KOPT-K1 (cell line): ENCODE measurements around the gene ZNF138.

ENCODE experiments used
- H3K27ac ChIP-seq: fragments of 200-600 bp; sonication (generic); 2 replicates; pipeline ENCODE4 v1.5.1; 2016; ENCODE audit warnings: antibody characterized with exemption, mild to moderate bottlenecking, low read depth, low read length; ENCODE audit not compliant: poor library complexity, severe bottlenecking
- H3K36me3 ChIP-seq: fragments of 200-600 bp; sonication (generic); 2 replicates; pipeline ENCODE4 v1.5.1; 2017; ENCODE audit warnings: antibody characterized with exemption, mild to moderate bottlenecking, low read length, moderate library complexity; ENCODE audit not compliant: insufficient read depth
- H3K9me3 ChIP-seq: fragments of 200-600 bp; sonication (generic); 2 replicates; pipeline ENCODE4 v1.5.1; 2017; ENCODE audit warnings: antibody characterized with exemption, low read length, mild to moderate bottlenecking; ENCODE audit not compliant: insufficient read depth, poor library complexity, severe bottlenecking

ZNF138 gene

DNA sequence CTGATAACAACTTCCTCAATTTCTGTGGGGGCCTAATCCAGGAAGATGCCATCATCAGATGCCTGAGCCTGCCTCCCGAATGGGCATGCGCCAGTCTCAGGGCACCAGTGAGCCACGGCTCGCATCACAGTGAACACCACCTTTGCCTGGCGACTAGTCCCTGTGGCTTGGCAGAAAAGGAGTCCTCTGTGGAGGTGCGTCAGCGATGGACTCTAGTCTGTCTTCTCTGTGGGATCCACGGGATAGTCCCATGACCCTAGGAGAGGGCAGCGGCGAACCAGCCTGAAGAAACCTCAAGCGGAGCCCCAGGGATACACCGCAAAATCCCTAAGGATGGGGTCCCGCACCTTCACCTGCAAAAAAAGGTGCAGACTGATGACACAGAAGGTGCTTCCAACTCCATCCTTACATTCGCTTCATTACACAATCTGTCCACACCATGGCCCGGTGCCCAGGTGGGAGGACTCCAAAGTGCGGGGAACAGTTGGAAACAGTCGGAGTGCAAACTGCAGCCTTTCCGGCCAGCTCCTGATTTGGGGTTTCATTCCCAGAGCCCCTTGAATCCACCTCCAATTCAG, 73.7 kb downstream of the ZNF138 start:
- peaks cover 52% of the 10 kb centered on the region for H3K9me3 ChIP-seq
- no peak overlapping the region for H3K27ac ChIP-seq
- no peaks in the 10 kb centered on the region for H3K36me3 ChIP-seq

DNA sequence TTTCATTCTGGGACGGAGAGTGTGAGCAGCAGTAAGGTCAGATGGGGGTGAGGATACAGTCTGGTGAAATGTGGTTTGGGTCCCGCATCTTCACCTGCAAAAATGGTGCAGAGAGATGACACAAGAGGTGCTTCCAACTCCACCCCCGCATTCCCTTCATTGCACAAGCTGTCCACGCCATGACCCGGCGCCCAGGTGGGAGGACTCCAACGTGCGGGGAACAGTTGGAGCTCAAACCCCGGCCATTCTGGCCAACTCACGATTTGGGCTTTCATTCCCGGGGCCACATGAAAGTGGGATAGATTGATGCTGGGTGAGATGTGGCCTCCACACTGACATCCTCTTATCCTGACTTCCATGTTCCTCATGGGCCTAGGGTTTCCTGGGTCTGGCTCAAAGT, 74.3 kb downstream of the ZNF138 start:
- Histone ChIP-seq H3K9me3 (peaks cover 51% of the 10 kb centered on the region), H3K27ac (no peak overlapping the region), H3K36me3 (no peaks in the 10 kb centered on the region)

DNA sequence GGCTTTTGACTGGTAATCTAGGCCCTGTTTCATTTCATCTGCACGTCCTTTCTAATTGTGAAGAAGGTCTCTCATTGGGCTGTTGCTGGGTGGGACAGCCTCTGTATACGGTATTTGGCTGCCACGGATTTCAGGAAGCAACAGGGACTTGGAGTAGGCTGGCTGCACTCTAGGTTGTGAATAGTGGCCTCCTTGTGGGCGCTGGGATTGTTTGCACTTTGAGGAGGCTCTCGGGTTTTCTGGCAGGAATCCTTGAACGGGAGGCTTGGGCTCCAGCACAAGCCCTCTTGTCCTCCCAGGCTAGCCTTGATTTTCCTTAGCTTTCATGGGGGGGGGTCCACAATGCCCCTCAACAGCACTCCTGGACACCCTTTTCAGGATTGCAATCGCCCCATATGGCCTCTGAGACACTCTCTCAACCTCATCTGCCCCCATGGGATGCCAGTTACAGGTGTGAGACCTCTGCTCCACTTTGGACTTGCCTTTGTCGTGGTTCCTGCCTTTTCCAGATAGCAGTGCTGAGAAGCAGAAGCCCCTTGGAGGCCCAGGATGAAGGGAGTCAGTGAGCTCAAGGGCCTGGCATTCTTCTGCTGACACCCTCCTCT, 75.0 kb downstream of the ZNF138 start:
- Histone ChIP-seq H3K27ac (no peak overlapping the region), H3K36me3 (no peaks in the 10 kb centered on the region), H3K9me3 (peaks cover 55% of the 10 kb centered on the region)

DNA sequence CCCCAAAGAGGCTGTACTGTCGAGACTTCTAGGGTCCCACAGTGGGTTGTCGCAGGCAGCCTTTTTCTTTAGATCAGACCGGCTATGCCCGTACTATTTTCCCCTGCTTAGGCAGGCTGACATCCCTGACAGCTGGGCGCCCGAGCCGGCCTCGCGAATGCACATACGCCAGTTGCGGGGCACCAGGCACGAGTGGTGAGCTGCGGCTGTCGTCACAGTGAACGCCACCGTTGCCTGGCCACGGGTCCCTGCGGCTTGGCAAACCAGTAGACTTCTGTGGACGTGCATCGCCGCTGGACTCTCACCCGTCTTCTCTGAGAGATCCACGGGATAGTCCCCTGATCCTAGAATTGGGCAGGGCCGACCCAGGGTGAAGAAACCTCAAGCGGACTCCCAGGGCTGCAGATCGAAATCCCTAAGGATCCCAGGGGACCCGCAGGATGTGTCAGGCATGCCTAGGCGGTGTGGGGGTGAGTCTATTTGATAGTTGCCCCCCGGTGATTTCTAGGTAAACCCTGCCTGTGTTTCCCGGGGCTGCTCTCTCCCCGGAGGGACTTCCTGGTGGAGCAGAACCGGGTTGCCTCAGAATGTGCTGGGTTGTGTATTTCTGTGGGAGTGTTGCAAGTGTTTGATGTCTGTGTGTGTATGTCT, 75.8 kb downstream of the ZNF138 start:
- H3K36me3 ChIP-seq = no peaks in the 10 kb centered on the region
- no peak overlapping the region for H3K27ac ChIP-seq
- H3K9me3 ChIP-seq = peaks cover 63% of the 10 kb centered on the region

DNA sequence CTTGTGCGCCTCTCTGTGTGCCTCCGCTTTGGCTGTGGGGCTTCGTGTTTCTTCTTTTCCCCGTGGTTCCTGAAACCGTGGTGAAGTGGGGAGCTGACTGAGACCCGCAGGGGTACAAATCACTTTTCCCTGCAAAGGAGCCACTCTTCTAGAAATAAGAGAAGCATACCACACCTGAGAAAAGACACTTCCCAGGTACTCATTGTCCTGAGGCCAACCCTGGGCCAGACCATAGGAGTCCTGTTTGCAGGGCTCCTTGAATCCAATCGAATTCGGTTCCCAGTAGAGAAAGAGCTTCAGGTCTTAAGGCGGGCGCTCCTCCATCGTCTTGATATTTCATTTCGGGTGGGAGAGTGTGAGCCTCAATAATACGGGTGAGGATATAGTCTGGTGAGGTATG, 76.4 kb downstream of the ZNF138 start:
- no peak overlapping the region for H3K27ac ChIP-seq
- H3K36me3 ChIP-seq = no peaks in the 10 kb centered on the region
- H3K9me3 ChIP-seq = peaks cover 69% of the 10 kb centered on the region

DNA sequence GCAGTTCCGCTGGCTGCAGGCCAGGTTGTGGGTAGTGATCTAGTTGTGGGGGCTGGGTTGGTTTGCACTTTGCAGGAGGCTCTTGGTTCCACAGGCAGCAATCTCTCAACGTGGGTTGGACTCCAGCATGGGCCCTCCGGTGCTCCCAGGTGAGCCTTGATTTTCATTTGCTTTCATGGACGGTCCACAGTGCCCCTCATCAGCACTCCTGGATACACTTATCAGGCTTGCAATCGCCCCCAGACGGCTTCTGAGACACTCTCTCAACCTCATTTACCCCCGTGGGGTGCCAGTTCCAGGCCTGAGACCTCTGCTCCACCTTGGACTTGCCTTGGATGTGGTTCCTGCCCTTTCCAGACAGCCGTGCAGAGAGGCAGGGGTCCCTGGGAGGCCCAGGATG, 77.5 kb downstream of the ZNF138 start:
- Histone ChIP-seq H3K27ac (no peak overlapping the region), H3K36me3 (no peaks in the 10 kb centered on the region), H3K9me3 (peaks cover 80% of the 10 kb centered on the region)

DNA sequence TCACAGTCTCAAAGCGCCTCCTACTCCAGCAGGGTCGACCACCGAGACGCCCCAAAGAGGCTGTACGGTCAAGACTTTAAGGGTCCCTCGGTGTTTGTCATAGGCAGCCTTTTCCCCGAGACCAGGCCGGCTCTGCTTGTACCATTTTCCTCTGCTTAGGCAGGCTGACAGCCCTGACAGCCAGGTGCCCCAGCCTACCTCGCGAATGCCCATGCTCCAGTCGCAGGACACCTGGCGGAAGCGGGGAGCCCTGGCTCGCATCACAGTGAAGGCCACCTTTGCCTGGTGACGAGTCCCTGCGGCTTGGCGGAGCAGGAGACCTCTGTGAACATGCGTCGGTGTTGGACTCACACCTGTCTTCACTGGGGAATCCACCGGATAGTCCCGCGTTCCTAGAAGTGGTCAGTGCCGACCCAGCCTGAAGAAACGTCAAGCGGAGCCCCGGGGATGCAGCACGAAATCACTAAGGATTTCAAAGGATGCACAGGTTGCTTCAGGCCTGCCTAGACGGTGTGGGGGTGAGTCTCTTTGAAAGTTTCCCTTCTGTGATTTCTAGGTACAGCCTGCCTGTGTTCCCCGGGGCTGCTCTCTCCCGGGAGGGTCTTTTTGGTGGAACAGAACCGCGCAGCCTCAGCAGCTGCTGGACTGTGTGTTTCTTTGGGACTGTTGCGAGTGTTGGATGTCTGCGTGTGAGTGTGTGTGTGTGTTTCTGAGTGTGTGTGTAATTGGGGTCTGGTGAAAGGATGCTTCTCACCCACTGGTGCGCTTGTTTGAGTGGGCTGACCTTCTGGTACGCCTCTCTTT, 78.3 kb downstream of the ZNF138 start:
- Histone ChIP-seq H3K27ac (no peak overlapping the region), H3K36me3 (no peaks in the 10 kb centered on the region), H3K9me3 (peaks cover 88% of the 10 kb centered on the region)

DNA sequence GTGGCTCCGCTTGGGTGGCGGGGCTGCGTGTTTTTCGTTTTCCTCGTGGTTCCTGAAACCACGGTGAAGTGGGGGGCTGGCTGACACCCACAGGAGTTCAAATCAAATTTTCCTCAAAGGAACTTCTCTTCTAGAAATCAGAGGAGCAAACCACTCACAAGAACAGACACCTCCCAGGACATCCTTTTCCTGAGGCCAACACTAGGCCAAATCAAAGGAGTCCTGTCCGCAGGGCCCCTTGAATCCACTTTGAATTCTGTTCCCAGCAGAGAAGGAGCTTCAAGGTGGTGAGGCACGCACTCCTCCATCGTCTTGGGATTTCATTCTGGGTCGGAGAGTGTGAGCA, 78.9 kb downstream of the ZNF138 start:
- Histone ChIP-seq H3K9me3 (peaks cover 94% of the 10 kb centered on the region), H3K36me3 (no peaks in the 10 kb centered on the region), H3K27ac (no peak overlapping the region)

DNA sequence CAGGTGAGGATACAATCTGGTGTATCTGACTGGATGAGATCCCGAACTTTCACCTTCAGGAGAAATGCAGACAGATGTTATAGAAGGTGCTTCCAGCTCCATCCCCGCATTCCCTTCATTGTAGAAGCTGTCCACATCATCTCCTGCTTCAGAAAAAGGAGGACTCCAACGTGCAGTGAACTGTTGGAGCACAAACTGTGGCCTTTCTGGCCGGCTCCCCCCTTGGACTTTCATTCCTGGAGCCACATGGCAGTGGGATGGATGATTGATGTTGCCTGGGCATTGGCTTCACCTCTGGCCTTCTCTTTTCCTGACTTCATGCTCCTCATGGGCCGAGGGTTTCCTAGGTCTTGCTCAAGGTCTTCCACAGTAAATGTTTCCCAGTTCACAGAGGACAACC, 79.3 kb downstream of the ZNF138 start:
- no peaks in the 10 kb centered on the region for H3K36me3 ChIP-seq
- no peak overlapping the region for H3K27ac ChIP-seq
- H3K9me3 ChIP-seq = peaks cover 94% of the 10 kb centered on the region

DNA sequence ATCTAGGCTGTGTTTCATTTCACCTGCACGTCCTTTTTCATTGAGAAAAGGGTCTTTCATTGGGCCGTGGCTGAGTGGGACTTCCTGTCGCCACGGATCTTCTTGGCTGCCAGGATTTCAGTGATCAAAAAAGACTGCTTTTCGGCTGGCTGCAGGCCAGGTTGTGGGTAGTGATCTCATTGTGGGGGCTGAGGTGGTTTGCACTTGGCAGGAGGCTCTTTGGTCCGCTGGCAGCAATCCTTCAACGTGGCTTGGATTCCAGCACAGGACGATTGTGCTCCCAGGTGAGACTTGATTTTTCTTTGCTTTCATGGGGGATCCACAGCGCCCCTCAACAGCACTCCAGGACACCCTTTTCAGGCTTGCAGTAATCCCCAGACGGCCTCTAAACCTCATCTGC, 79.9 kb downstream of the ZNF138 start:
- H3K9me3 ChIP-seq = peaks cover 93% of the 10 kb centered on the region
- no peak overlapping the region for H3K27ac ChIP-seq
- H3K36me3 ChIP-seq = no peaks in the 10 kb centered on the region

DNA sequence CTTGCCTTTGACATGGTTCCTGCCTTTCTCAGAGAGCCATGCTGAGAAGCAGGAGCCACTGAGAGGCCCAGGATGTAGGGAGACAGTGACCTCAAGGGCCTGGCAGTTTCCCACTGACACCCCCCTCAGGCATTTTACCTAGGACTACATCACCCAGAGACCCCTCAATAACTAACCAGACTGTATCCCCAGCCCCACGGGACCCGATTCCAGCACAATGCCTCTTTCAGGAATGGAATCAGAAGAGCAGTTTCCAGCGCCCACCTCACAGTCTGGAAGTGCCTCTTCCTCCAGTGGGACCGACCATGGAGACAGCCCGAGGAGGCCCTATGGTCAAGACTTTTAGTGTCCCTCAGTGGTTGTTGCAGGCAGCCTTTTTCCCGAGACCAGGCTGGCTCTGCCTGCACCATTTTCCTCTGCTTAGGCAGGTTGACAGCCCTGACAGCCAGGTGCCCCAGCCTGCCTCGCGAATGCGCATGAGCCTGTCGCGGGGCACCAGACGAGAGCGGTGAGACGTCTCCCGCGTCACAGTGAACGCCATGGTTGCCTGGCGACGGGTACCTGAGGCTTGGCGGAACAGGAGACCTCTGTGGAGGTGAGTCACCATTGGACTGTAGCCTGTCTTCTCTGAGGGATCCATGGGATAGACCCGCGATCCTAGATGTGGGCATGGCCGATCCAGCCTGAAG, 80.5 kb downstream of the ZNF138 start:
- H3K9me3 ChIP-seq = peaks cover 93% of the 10 kb centered on the region
- H3K27ac ChIP-seq = no peak overlapping the region
- no peaks in the 10 kb centered on the region for H3K36me3 ChIP-seq

DNA sequence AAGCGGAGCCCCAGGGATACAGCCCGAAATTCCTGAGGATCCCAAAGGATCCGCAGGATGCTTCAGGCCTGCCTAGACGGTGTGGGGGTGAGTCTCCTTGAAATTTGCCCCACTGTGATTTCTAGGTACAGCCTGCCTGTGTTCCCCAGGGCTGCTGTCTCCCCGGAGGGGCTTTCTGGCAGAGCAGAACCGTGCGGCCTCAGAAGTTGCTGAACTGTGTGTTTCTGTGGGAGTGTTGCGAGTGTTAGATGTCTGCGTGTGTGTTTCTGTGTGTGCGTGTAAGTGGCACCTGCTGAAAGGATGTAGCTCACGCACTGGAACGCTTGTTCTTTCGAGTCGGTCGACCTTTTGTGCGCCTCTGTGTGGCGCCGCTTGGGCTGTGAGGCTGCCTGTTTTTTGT, 81.0 kb downstream of the ZNF138 start:
- Histone ChIP-seq H3K9me3 (peaks cover 93% of the 10 kb centered on the region), H3K27ac (no peak overlapping the region), H3K36me3 (no peaks in the 10 kb centered on the region)

DNA sequence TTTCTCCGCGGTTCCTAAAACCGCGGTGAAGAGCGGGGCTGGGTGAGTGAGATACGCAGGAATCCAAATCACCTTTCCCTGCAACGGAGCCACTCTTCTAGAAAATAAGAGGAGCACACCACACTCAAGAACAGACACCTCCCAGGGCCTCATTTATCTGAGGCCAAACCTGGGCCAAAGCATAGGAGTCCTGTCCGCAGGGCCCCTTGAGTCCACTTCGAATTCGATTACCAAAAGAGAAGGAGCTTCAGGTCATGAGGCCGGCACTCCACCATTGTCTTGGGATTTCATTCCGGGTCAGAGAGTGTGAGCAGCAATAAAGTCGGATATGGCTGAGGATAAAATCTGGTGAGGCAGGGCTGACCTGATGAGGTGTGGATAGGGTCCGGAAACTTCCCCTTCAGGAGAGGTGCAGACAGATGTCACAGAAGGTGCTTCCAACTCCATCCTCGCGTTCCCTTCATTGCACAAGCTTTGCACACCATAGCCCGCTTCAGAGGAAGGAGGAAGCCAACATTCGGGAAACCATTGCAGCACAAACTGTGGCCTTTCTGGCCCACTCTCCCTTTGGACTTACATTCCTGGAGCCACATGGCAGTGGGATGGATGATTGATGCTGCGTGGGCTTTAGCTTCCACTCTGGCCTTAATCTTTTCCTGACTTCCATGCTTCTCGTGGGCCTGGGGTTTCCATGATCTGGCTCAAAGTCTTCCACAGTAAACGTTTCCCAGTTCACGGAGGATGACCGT, 81.6 kb downstream of the ZNF138 start:
- H3K27ac ChIP-seq = no peak overlapping the region
- H3K9me3 ChIP-seq = peaks cover 93% of the 10 kb centered on the region
- H3K36me3 ChIP-seq = no peaks in the 10 kb centered on the region

DNA sequence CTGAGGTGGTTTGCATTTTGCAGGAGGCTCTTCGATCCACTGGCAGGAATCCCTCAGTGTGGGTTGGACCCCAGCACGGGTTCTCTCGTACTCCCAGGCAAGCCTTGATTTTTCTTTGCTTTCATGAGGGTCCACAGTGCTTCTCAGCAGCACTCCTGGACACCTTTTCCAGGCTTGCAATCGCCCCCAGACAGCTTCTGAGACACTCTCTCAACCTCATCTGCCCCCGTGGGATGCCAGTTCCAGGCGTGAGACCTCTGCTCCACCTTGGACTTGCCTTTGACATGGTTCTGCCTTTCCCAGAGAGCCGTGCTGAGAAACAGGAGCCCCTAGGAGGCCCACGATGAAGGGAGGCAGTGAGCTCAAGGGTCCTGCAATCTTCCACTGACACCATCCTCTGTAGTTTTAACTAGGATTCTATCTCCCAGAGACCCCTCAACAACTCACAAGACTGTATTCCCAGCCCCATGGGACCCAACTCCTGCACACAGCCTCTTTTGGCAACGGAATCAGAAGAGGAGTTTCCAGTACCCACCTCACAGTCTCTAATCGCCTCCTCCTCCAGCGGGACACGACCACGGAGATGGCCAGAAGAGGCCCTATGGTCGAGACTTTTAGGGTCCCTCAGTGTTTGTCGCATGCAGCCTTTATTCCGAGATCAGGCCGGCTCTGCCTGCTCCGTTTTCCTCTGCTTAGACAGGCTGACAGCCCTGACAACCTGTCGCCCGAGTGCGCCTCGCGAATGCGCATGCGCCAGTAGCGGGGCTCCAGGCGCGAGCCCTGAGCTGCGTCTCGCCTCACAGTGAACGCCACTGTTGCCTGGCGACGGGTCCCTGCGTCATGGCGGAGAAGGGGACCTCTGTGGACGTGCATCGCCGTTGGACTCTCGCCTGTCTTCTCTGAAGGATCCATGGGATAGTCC, 82.8 kb downstream of the ZNF138 start:
- Histone ChIP-seq H3K9me3 (peaks cover 94% of the 10 kb centered on the region), H3K27ac (no peak overlapping the region), H3K36me3 (no peaks in the 10 kb centered on the region)
